Liver (tissue), 3 donors: ENCODE results near the gene PAK4.

Source experiments
- HNF4G ChIP-seq: IDR thresholded peaks from 2 replicates; pipeline ENCODE4 v1.6.1; 2016; ENCODE audit warnings: antibody characterized with exemption
- JUND ChIP-seq, 2 donors: IDR thresholded peaks; 2 replicates each; pipeline ENCODE4 v1.6.1; 2016; ENCODE audit warnings: antibody characterized with exemption in 2 of 2
- RAD21 ChIP-seq, 2 donors: IDR thresholded peaks; 2 replicates each; pipeline ENCODE4 v1.6.1; 2016; ENCODE audit warnings: antibody characterized with exemption in 2 of 2, mild to moderate bottlenecking in 2 of 2
- RXRA ChIP-seq, 2 donors: IDR thresholded peaks; 2 replicates each; pipeline ENCODE4 v1.6.1; 2017 to 2018; ENCODE audit warnings: antibody characterized with exemption in 2 of 2, mild to moderate bottlenecking in 1 of 2
- SP1 ChIP-seq: IDR thresholded peaks from 2 replicates; pipeline ENCODE4 v1.6.1; 2018; ENCODE audit warnings: antibody characterized with exemption, mild to moderate bottlenecking
- YY1 ChIP-seq: IDR thresholded peaks from 2 replicates; pipeline ENCODE4 v1.6.1; 2016; ENCODE audit warnings: antibody characterized with exemption, mild to moderate bottlenecking
- TF ChIP-seq, protein P1 (sequence below): fragments of 150-350 bp; IDR thresholded peaks from 2 replicates; pipeline ENCODE4 v1.5.1; 2017; ENCODE audit warnings: improper control_type of control experiment, low read depth, low read length; ENCODE audit not compliant: missing input control
- TF ChIP-seq, protein P2 (sequence below): IDR thresholded peaks from 2 replicates; pipeline ENCODE4 v1.6.1; 2016; ENCODE audit warnings: antibody characterized with exemption
- TF ChIP-seq, protein P3 (sequence below): IDR thresholded peaks from 2 replicates; pipeline ENCODE4 v1.6.1; 2016; ENCODE audit warnings: antibody characterized with exemption
- TF ChIP-seq, protein P4 (sequence below): IDR thresholded peaks from 2 replicates; pipeline ENCODE4 v1.6.1; 2016; ENCODE audit warnings: antibody characterized with exemption, mild to moderate bottlenecking
- donor health status: healthy.
- donor health status: healthy.

DNA sequence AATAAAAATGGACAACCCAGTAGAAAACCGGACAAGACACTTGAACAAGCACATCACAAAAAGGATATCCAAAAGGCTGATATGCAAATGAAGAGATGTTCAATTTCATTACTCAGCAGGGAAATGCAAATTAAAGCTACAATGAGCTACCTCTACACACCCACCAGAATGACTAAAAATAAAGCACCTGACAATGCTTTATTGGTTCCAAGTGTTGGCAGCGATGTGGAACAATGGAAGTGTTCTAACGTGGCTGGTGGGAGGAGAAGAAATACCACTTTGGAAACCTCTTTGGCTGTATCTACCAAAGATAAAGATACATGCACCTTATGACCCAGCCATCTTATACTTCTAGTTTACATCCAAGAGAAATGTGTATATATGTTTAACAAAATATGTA, 45.2 kb upstream of the PAK4 start:
- TF ChIP-seq, protein P1, sequence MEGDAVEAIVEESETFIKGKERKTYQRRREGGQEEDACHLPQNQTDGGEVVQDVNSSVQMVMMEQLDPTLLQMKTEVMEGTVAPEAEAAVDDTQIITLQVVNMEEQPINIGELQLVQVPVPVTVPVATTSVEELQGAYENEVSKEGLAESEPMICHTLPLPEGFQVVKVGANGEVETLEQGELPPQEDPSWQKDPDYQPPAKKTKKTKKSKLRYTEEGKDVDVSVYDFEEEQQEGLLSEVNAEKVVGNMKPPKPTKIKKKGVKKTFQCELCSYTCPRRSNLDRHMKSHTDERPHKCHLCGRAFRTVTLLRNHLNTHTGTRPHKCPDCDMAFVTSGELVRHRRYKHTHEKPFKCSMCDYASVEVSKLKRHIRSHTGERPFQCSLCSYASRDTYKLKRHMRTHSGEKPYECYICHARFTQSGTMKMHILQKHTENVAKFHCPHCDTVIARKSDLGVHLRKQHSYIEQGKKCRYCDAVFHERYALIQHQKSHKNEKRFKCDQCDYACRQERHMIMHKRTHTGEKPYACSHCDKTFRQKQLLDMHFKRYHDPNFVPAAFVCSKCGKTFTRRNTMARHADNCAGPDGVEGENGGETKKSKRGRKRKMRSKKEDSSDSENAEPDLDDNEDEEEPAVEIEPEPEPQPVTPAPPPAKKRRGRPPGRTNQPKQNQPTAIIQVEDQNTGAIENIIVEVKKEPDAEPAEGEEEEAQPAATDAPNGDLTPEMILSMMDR: no peak
- TF ChIP-seq SP1 (no peak), YY1 (no peak), RAD21 (IDR thresholded peaks at IDR 0.05) (no peak), JUND (IDR thresholded peaks at IDR 0.05) (no peak), RXRA (IDR thresholded peaks at IDR 0.05) (no peak), HNF4G (no peak)
- TF ChIP-seq, protein P2, sequence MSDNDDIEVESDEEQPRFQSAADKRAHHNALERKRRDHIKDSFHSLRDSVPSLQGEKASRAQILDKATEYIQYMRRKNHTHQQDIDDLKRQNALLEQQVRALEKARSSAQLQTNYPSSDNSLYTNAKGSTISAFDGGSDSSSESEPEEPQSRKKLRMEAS: no peak
- TF ChIP-seq, protein P3, sequence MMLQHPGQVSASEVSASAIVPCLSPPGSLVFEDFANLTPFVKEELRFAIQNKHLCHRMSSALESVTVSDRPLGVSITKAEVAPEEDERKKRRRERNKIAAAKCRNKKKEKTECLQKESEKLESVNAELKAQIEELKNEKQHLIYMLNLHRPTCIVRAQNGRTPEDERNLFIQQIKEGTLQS: no peak
- TF ChIP-seq, protein P4, sequence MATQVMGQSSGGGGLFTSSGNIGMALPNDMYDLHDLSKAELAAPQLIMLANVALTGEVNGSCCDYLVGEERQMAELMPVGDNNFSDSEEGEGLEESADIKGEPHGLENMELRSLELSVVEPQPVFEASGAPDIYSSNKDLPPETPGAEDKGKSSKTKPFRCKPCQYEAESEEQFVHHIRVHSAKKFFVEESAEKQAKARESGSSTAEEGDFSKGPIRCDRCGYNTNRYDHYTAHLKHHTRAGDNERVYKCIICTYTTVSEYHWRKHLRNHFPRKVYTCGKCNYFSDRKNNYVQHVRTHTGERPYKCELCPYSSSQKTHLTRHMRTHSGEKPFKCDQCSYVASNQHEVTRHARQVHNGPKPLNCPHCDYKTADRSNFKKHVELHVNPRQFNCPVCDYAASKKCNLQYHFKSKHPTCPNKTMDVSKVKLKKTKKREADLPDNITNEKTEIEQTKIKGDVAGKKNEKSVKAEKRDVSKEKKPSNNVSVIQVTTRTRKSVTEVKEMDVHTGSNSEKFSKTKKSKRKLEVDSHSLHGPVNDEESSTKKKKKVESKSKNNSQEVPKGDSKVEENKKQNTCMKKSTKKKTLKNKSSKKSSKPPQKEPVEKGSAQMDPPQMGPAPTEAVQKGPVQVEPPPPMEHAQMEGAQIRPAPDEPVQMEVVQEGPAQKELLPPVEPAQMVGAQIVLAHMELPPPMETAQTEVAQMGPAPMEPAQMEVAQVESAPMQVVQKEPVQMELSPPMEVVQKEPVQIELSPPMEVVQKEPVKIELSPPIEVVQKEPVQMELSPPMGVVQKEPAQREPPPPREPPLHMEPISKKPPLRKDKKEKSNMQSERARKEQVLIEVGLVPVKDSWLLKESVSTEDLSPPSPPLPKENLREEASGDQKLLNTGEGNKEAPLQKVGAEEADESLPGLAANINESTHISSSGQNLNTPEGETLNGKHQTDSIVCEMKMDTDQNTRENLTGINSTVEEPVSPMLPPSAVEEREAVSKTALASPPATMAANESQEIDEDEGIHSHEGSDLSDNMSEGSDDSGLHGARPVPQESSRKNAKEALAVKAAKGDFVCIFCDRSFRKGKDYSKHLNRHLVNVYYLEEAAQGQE: no peak
